ENCODE results near the gene CEMIP. TPM values are rescaled to one million over a fixed set of nuclear protein-coding genes. Genes with fewer than 3 reads are reported as not detected.

Gene CEMIP
- total and polyA plus RNA-seq, 2 experiments from 2014 or later: 2.3 to 4.4 TPM

- H3K4me1 ChIP-seq (ENCODE audit: insufficient read depth): no peaks in the 10 kb centered on the region
- 75% methylated on average over 11 of the region's 11 CpGs for WGBS (ENCODE audit: low lambda C conversion rate, missing lambda C conversion rate)
- H2AFZ ChIP-seq: no peak overlapping the region
- H3K9me3 ChIP-seq (ENCODE audit: low read depth): no peaks in the 10 kb centered on the region
- H3K9me2 ChIP-seq (replicated peaks; ENCODE audit: insufficient read depth): no peaks in the 10 kb centered on the region
- no peaks in the 10 kb centered on the region for H4K20me1 ChIP-seq (ENCODE audit: insufficient read depth, poor library complexity, severe bottlenecking)
- H3K79me2 ChIP-seq: no peaks in the 10 kb centered on the region
- no peak overlapping the region for H3K4me2 ChIP-seq
- no peak overlapping the region for H3K4me3 ChIP-seq
- DNase-seq (ENCODE audit: low spot score): no peak
- no peaks in the 10 kb centered on the region for H3K36me3 ChIP-seq (replicated peaks; ENCODE audit: insufficient read depth, low read depth)
- no peak overlapping the region for H3K27ac ChIP-seq
- H3K27me3 ChIP-seq: no peaks in the 10 kb centered on the region
- no peak for TF ChIP-seq CTCF (IDR thresholded peaks at IDR 0.05; ENCODE audit: poor library complexity)
- no peak for TF ChIP-seq EZH2 (IDR thresholded peaks at IDR 0.05; ENCODE audit: borderline replicate concordance)
- no peak for TF ChIP-seq EZH2phosphoT487 (IDR thresholded peaks at IDR 0.05; ENCODE audit: low read depth, severe bottlenecking, unreplicated experiment)
Observed at GRCh38 chr15:80906159-80906766, 127.1 kb downstream of the CEMIP start.

- no peaks in the 10 kb centered on the region for H4K20me1 ChIP-seq (ENCODE audit: insufficient read depth, poor library complexity, severe bottlenecking)
- TF ChIP-seq CTCF (IDR thresholded peaks at IDR 0.05; ENCODE audit: poor library complexity) (no peak), EZH2 (IDR thresholded peaks at IDR 0.05; ENCODE audit: borderline replicate concordance) (no peak), EZH2phosphoT487 (IDR thresholded peaks at IDR 0.05; ENCODE audit: low read depth, severe bottlenecking, unreplicated experiment) (no peak)
- DNase-seq (ENCODE audit: low spot score): no peak
Observed at GRCh38 chr15:80911821-80912220, 132.7 kb downstream of the CEMIP start.

GRCh38 chr15:80912673-80913072 lies 133.5 kb downstream of the CEMIP start:
- Histone ChIP-seq H3K9me2 (replicated peaks; ENCODE audit: insufficient read depth) (no peaks in the 10 kb centered on the region), H4K20me1 (ENCODE audit: insufficient read depth, poor library complexity, severe bottlenecking) (no peaks in the 10 kb centered on the region), H3K27ac (no peak overlapping the region), H3K27me3 (no peaks in the 10 kb centered on the region), H3K9me3 (ENCODE audit: low read depth) (no peaks in the 10 kb centered on the region), H3K4me2 (no peak overlapping the region), H3K4me1 (ENCODE audit: insufficient read depth) (no peaks in the 10 kb centered on the region), H2AFZ (no peak overlapping the region), H3K4me3 (no peak overlapping the region), H3K36me3 (replicated peaks; ENCODE audit: insufficient read depth, low read depth) (no peaks in the 10 kb centered on the region), H3K79me2 (no peaks in the 10 kb centered on the region)
- TF ChIP-seq EZH2 (IDR thresholded peaks at IDR 0.05; ENCODE audit: borderline replicate concordance) (no peak), EZH2phosphoT487 (IDR thresholded peaks at IDR 0.05; ENCODE audit: low read depth, severe bottlenecking, unreplicated experiment) (no peak), CTCF (IDR thresholded peaks at IDR 0.05; ENCODE audit: poor library complexity) (no peak)
- 82% methylated on average over 6 of the region's 6 CpGs for WGBS (ENCODE audit: low lambda C conversion rate, missing lambda C conversion rate)
- no peak for DNase-seq (ENCODE audit: low spot score)

More at GRCh38 chr15:80911821-80912220, 132.7 kb downstream of the CEMIP start:
- no peaks in the 10 kb centered on the region for H3K27me3 ChIP-seq
- no peak overlapping the region for H3K27ac ChIP-seq
- no CpG with 5 or more reads among the region's 1 CpG for WGBS (ENCODE audit: low lambda C conversion rate, missing lambda C conversion rate)
- H3K4me1 ChIP-seq (ENCODE audit: insufficient read depth): no peaks in the 10 kb centered on the region
- no peaks in the 10 kb centered on the region for H3K79me2 ChIP-seq
- H3K9me2 ChIP-seq (replicated peaks; ENCODE audit: insufficient read depth): no peaks in the 10 kb centered on the region
- H3K9me3 ChIP-seq (ENCODE audit: low read depth): no peaks in the 10 kb centered on the region
- H3K36me3 ChIP-seq (replicated peaks; ENCODE audit: insufficient read depth, low read depth): no peaks in the 10 kb centered on the region
- no peak overlapping the region for H3K4me2 ChIP-seq
- H3K4me3 ChIP-seq: no peak overlapping the region
- no peak overlapping the region for H2AFZ ChIP-seq
